Thoracic aorta (tissue), 2 donors: ENCODE results near the gene NEK10. TPM values are rescaled to one million over a fixed set of nuclear protein-coding genes. Genes with fewer than 3 reads are reported as not detected.

Experiments used
- ATAC-seq: fragments of 150-250 bp; one replicate; pipeline ENCODE4 v1.8.0; 2017; ENCODE audit warnings: low read depth; ENCODE audit not compliant: insufficient number of reproducible peaks, low FRiP score
- DNase-seq: peaks from one replicate; pipeline ENCODE4 v3.0.0-alpha.2; 2020; ENCODE audit warnings: low spot score
- H3K27ac ChIP-seq, 2 donors: fragments of 200-600 bp; sonication (generic); 1 replicate in 1 of 2; 2 replicates in 1 of 2; pipeline ENCODE4 v1.5.1; 2016; ENCODE audit warnings: mild to moderate bottlenecking in 2 of 2, moderate library complexity in 2 of 2
- H3K27me3 ChIP-seq: fragments of 200-600 bp; sonication (generic); replicated peaks from 2 replicates; pipeline ENCODE4 v1.6.0; 2016; ENCODE audit warnings: mild to moderate bottlenecking; ENCODE audit not compliant: insufficient read depth
- H3K36me3 ChIP-seq: fragments of 200-600 bp; sonication (generic); one replicate; pipeline ENCODE4 v1.5.1; 2016
- H3K4me1 ChIP-seq, 2 donors: fragments of 200-600 bp; sonication (generic); 1 replicate in 1 of 2; 2 replicates in 1 of 2; pipeline versions ENCODE4 v1.5.1 to v1.6.0; 2016; ENCODE audit warnings: low read depth in 2 of 2, mild to moderate bottlenecking in 1 of 2; ENCODE audit not compliant: control insufficient read depth in 1 of 2
- H3K4me3 ChIP-seq: fragments of 200-600 bp; sonication (generic); 2 replicates; pipeline ENCODE4 v1.5.1; 2016; ENCODE audit warnings: mild to moderate bottlenecking
- H3K9me3 ChIP-seq: fragments of 200-600 bp; sonication (generic); 2 replicates; pipeline ENCODE4 v1.5.1; 2016
- total RNA-seq, 2 donors: library from RNA; depleted of rRNA; stranded (reverse); fragments of >200 nt; gene quantifications; one replicate each; pipeline versions ENCODE4 v1.1.0 to v1.2.3, GENCODE V29; 2016
- TF ChIP-seq, protein P1 (sequence below): fragments of 200-600 bp; sonication (generic); IDR thresholded peaks from one replicate; pipeline ENCODE4 v1.5.1; 2019; ENCODE audit warnings: antibody characterized with exemption

Gene NEK10
- total RNA-seq, 2 donors from 2014 or later = 0.68 to 21.4 TPM

GRCh38 chr3:27193056-27193455 lies 176.1 kb downstream of the NEK10 start:
- TF ChIP-seq, protein P1, sequence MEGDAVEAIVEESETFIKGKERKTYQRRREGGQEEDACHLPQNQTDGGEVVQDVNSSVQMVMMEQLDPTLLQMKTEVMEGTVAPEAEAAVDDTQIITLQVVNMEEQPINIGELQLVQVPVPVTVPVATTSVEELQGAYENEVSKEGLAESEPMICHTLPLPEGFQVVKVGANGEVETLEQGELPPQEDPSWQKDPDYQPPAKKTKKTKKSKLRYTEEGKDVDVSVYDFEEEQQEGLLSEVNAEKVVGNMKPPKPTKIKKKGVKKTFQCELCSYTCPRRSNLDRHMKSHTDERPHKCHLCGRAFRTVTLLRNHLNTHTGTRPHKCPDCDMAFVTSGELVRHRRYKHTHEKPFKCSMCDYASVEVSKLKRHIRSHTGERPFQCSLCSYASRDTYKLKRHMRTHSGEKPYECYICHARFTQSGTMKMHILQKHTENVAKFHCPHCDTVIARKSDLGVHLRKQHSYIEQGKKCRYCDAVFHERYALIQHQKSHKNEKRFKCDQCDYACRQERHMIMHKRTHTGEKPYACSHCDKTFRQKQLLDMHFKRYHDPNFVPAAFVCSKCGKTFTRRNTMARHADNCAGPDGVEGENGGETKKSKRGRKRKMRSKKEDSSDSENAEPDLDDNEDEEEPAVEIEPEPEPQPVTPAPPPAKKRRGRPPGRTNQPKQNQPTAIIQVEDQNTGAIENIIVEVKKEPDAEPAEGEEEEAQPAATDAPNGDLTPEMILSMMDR = no peak
- H3K27me3 ChIP-seq = no peaks in the 10 kb centered on the region
- H3K4me3 ChIP-seq = no peak overlapping the region
- ATAC-seq = no peak
- no peaks in the 10 kb centered on the region for H3K9me3 ChIP-seq
- H3K4me1 ChIP-seq = peaks cover 5 to 12% of the 10 kb centered on the region in 2 donors
- H3K36me3 ChIP-seq = no peaks in the 10 kb centered on the region
- H3K27ac ChIP-seq = no peak overlapping the region
- DNase-seq = no peak

DNA sequence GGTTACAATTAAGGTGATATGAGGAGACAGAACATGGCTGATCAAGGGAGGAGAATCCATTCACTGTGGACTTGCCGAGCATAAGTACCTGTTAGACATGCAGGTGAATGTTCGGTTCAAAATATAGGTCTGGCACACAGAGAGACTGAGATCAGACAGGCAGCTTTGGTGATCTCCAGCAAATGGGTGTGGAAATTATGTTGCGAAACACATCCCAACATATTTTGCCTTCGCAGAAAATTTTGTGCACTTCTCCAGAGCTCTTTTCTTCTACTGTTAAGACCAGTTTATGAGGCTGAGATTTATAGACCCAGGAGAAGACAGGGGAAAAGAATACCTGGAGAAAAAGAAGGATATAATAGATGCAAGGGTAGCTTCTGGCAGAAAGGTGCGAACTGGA lies 183.2 kb downstream of the NEK10 start:
- Histone ChIP-seq H3K27ac (no peak overlapping the region), H3K4me3 (no peak overlapping the region), H3K36me3 (no peaks in the 10 kb centered on the region), H3K27me3 (no peaks in the 10 kb centered on the region), H3K9me3 (no peaks in the 10 kb centered on the region), H3K4me1 (no peaks in the 10 kb centered on the region)
- DNase-seq (no peak), ATAC-seq (no peak)
- TF ChIP-seq, protein P1 = no peak

GRCh38 chr3:27185231-27185989 lies 183.8 kb downstream of the NEK10 start:
- DNase-seq (no peak), ATAC-seq (peak; percentile 20)
- Histone ChIP-seq H3K36me3 (no peaks in the 10 kb centered on the region), H3K9me3 (no peaks in the 10 kb centered on the region), H3K27me3 (no peaks in the 10 kb centered on the region), H3K4me3 (no peak overlapping the region), H3K27ac (no peak overlapping the region), H3K4me1 (no peaks in the 10 kb centered on the region)
- TF ChIP-seq, protein P1 = no peak

DNA sequence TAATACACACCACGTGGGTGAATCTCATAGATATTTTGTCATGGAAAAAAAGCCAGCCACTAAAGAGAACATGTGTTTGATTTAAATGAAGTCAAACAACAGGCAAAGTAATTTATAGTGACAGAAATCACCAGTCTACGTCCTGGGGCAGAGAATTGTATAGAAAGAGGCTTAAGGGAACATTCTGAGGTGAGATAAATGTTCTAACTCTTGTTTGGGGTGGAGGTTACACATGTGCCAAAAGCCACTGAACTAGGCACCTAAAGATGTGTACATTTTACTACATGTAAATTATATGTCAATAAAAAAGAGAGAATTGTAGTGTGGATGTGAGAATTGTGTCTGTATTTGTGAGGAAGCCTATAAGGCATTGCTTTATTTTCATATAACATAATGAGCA lies 184.9 kb downstream of the NEK10 start:
- DNase-seq = no peak
- ATAC-seq = no peak
- H3K9me3 ChIP-seq = no peaks in the 10 kb centered on the region
- no peak overlapping the region for H3K4me3 ChIP-seq
- H3K4me1 ChIP-seq = no peaks in the 10 kb centered on the region
- H3K27ac ChIP-seq = no peak overlapping the region
- H3K36me3 ChIP-seq = no peaks in the 10 kb centered on the region
- TF ChIP-seq, protein P1 = no peak
- H3K27me3 ChIP-seq = no peaks in the 10 kb centered on the region

DNA sequence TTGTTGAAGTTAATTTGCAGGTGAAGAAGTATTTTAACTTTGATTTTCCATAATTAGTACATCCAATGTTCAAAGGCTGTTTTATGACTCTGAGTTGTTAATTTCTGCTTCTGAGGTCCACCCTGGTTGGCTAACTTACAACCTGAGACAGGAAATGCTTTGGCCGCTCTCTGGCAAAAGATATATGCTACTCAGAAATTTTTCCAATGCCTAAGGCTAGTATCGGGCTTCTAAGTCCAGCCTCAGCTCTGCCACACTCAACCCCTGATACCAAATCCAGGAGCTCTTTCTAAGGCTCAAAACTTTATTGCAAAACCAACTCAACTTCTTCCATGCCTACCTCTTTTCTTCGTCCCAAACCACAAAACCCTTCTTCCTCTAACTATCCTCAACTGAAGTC lies 192.9 kb downstream of the NEK10 start:
- no peaks in the 10 kb centered on the region for H3K27me3 ChIP-seq
- H3K4me1 ChIP-seq = no peaks in the 10 kb centered on the region
- H3K9me3 ChIP-seq = no peaks in the 10 kb centered on the region
- H3K4me3 ChIP-seq = no peak overlapping the region
- H3K27ac ChIP-seq = no peak overlapping the region
- ATAC-seq (no peak), DNase-seq (no peak)
- TF ChIP-seq, protein P1 = no peak
- no peaks in the 10 kb centered on the region for H3K36me3 ChIP-seq
